ENCODE results near the gene COL25A1.

COL25A1 gene

DNA sequence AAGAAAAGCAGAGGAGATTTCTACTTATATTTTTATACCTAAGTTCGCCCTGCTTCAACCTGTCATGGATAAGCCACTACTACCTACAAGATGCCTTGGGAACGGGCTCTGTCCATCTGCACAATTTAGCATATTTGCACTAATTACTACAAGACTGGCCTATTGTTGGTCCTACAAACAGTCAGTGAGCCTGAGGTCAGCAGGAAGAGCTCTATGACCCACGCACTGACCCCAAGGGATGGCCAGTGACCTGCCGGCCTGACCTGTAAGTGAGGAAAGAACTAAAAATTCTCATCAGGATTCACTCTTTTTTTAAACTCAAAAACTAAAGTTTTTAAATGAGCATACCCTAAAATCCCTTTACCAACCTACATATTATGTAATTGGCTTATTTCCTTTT lies 142.0 kb downstream of the COL25A1 start:
- H3K9me3 ChIP-seq (ENCODE audit: control insufficient read depth in 1 of 2, low read length in 2 of 2) = no peaks in the 10 kb centered on the region
- no peaks in the 10 kb centered on the region for H3K4me1 ChIP-seq (ENCODE audit: control insufficient read depth in 1 of 2, insufficient read depth in 2 of 2, low read length in 2 of 2)
- H3K4me3 ChIP-seq (ENCODE audit: low read depth in 1 of 2, low read length in 2 of 2) = no peak overlapping the region

DNA sequence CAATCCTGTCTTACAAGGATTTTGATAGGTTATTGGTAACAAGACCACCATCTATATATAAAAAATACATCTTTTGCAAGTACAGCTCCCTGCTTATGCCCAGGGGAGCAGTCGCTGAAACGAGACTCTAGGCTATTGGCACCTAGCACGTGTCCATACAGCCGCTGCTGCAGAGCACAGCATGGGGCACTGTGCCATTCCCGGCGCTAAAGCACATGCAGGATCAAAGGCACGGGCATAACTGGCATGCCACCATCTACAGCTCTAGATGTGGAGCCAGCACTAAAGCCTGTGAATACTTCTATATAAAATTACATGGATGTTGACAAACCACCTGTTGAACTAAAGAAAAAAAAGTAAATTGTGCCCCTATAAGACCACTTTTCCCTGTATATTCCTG lies 144.8 kb downstream of the COL25A1 start:
- Histone ChIP-seq H3K27ac (ENCODE audit: low read depth, low read length) (no peak overlapping the region), H3K9me3 (ENCODE audit: control insufficient read depth in 1 of 2, low read length in 2 of 2) (no peaks in the 10 kb centered on the region), H3K27me3 (ENCODE audit: control insufficient read depth in 1 of 2, insufficient read depth in 2 of 2, low read length in 2 of 2) (no peaks in the 10 kb centered on the region), H3K9ac (ENCODE audit: low read depth in 1 of 2, low read length in 2 of 2) (no peak overlapping the region), H3K36me3 (ENCODE audit: control insufficient read depth in 1 of 2, insufficient read depth in 2 of 2, low read length in 2 of 2) (no peaks in the 10 kb centered on the region), H3K4me3 (ENCODE audit: low read depth in 1 of 2, low read length in 2 of 2) (no peak overlapping the region), H3K4me1 (ENCODE audit: control insufficient read depth in 1 of 2, insufficient read depth in 2 of 2, low read length in 2 of 2) (no peaks in the 10 kb centered on the region)

More for the DNA sequence above, 142.0 kb downstream of the COL25A1 start:
- Histone ChIP-seq H3K27ac (ENCODE audit: low read depth, low read length) (no peak overlapping the region), H3K27me3 (ENCODE audit: control insufficient read depth in 1 of 2, insufficient read depth in 2 of 2, low read length in 2 of 2) (no peaks in the 10 kb centered on the region), H3K9ac (ENCODE audit: low read depth in 1 of 2, low read length in 2 of 2) (no peak overlapping the region), H3K36me3 (ENCODE audit: control insufficient read depth in 1 of 2, insufficient read depth in 2 of 2, low read length in 2 of 2) (no peaks in the 10 kb centered on the region)

DNA sequence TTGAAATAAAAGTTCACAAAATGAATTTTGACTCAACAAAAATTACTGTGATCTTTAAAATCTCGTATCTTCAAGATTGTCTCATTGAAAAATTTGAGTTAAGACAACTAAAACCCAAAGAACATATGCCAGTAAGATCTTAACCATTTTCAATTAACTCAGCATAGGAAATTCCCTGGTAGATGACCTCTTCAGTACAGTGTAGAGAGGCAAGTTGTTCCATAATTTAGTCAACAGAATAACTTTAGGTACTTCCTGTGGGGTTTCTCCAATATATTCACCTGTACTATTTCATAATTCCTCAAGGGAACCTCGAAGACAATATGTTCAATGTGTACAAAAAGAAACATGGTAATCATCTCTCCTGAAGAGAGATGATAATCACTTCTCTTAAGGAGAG lies 145.3 kb downstream of the COL25A1 start:
- Histone ChIP-seq H3K9ac (ENCODE audit: low read depth in 1 of 2, low read length in 2 of 2) (no peak overlapping the region), H3K36me3 (ENCODE audit: control insufficient read depth in 1 of 2, insufficient read depth in 2 of 2, low read length in 2 of 2) (no peaks in the 10 kb centered on the region), H3K4me3 (ENCODE audit: low read depth in 1 of 2, low read length in 2 of 2) (no peak overlapping the region), H3K27me3 (ENCODE audit: control insufficient read depth in 1 of 2, insufficient read depth in 2 of 2, low read length in 2 of 2) (no peaks in the 10 kb centered on the region), H3K27ac (ENCODE audit: low read depth, low read length) (no peak overlapping the region), H3K9me3 (ENCODE audit: control insufficient read depth in 1 of 2, low read length in 2 of 2) (no peaks in the 10 kb centered on the region), H3K4me1 (ENCODE audit: control insufficient read depth in 1 of 2, insufficient read depth in 2 of 2, low read length in 2 of 2) (no peaks in the 10 kb centered on the region)

DNA sequence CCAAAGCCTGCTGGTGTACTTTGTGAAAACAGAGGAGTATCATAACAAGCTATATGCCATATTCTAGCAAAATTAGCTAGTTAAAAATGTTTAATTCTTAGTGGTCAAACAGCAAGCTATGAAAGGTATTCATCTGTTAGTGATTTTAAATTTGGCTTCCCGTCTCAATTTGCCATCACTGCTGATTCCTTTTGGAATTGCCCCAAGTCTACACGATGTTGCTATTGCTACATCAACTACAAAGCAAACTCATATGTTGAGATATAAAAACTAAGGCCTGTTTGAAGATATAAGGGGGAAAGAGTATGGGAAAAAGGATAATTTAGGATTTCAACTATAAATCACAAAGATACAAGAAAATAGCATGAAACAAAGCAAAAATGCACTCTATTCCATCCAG lies 146.1 kb downstream of the COL25A1 start:
- Histone ChIP-seq H3K36me3 (ENCODE audit: control insufficient read depth in 1 of 2, insufficient read depth in 2 of 2, low read length in 2 of 2) (no peaks in the 10 kb centered on the region), H3K9ac (ENCODE audit: low read depth in 1 of 2, low read length in 2 of 2) (no peak overlapping the region), H3K27ac (ENCODE audit: low read depth, low read length) (no peak overlapping the region), H3K9me3 (ENCODE audit: control insufficient read depth in 1 of 2, low read length in 2 of 2) (no peaks in the 10 kb centered on the region), H3K4me3 (ENCODE audit: low read depth in 1 of 2, low read length in 2 of 2) (no peak overlapping the region), H3K4me1 (ENCODE audit: control insufficient read depth in 1 of 2, insufficient read depth in 2 of 2, low read length in 2 of 2) (no peaks in the 10 kb centered on the region), H3K27me3 (ENCODE audit: control insufficient read depth in 1 of 2, insufficient read depth in 2 of 2, low read length in 2 of 2) (no peaks in the 10 kb centered on the region)

DNA sequence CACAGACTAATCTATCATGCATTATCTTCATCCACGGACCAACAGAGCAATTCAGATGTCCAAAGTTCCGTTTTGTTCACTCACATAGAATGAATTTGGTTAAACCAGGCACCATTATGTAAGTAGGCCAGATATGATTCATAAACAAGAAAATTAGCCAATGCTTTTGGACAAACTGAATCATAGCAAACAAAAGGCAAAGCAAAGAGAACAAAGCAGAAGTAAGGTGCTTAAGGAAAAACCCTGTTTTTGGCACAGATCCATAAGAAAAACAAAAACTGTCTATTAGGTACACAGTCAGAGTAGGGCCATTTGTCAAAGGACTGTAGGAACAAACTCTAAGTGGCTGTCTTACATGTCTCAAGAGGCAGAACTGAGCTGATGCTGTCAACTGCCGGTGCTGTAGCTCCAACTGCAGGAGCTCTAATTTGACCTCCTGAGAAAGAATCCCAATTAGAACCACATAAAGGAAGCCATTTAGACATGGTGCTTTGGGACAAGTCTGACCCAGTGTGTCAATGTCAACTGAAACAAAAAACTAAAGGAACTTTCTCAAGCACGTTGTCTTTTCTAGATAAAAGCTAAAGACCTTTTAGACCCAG lies 146.7 kb downstream of the COL25A1 start:
- Histone ChIP-seq H3K9me3 (ENCODE audit: control insufficient read depth in 1 of 2, low read length in 2 of 2) (no peaks in the 10 kb centered on the region), H3K4me1 (ENCODE audit: control insufficient read depth in 1 of 2, insufficient read depth in 2 of 2, low read length in 2 of 2) (no peaks in the 10 kb centered on the region), H3K36me3 (ENCODE audit: control insufficient read depth in 1 of 2, insufficient read depth in 2 of 2, low read length in 2 of 2) (no peaks in the 10 kb centered on the region), H3K9ac (ENCODE audit: low read depth in 1 of 2, low read length in 2 of 2) (no peak overlapping the region), H3K27me3 (ENCODE audit: control insufficient read depth in 1 of 2, insufficient read depth in 2 of 2, low read length in 2 of 2) (no peaks in the 10 kb centered on the region), H3K4me3 (ENCODE audit: low read depth in 1 of 2, low read length in 2 of 2) (no peak overlapping the region), H3K27ac (ENCODE audit: low read depth, low read length) (no peak overlapping the region)

GRCh38 chr4:109155084-109155483 lies 147.4 kb downstream of the COL25A1 start:
- Histone ChIP-seq H3K4me3 (ENCODE audit: low read depth in 1 of 2, low read length in 2 of 2) (no peak overlapping the region), H3K4me1 (ENCODE audit: control insufficient read depth in 1 of 2, insufficient read depth in 2 of 2, low read length in 2 of 2) (no peaks in the 10 kb centered on the region), H3K27ac (ENCODE audit: low read depth, low read length) (no peak overlapping the region), H3K36me3 (ENCODE audit: control insufficient read depth in 1 of 2, insufficient read depth in 2 of 2, low read length in 2 of 2) (no peaks in the 10 kb centered on the region), H3K9ac (ENCODE audit: low read depth in 1 of 2, low read length in 2 of 2) (no peak overlapping the region), H3K27me3 (ENCODE audit: control insufficient read depth in 1 of 2, insufficient read depth in 2 of 2, low read length in 2 of 2) (no peaks in the 10 kb centered on the region), H3K9me3 (ENCODE audit: control insufficient read depth in 1 of 2, low read length in 2 of 2) (no peaks in the 10 kb centered on the region)

DNA sequence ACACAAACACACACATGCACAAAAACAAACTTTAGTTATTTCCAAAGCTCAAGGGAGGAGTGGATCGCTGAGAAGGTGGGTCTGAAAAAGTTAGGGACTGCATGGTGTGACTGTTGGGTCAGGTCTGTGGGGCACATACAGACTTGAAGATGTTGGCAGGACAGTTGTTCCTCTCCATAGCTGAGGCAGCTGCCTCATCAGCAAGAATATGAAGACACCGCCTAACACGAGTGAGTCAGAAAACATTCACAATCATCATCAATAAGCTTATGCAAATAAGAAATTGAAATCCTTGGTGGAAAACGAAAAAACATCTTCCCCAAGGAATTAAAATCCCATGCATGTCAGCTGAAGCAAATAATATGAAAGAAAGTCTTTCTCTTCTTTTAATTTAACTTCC lies 148.0 kb downstream of the COL25A1 start:
- Histone ChIP-seq H3K27ac (ENCODE audit: low read depth, low read length) (no peak overlapping the region), H3K9me3 (ENCODE audit: control insufficient read depth in 1 of 2, low read length in 2 of 2) (no peaks in the 10 kb centered on the region), H3K36me3 (ENCODE audit: control insufficient read depth in 1 of 2, insufficient read depth in 2 of 2, low read length in 2 of 2) (no peaks in the 10 kb centered on the region), H3K9ac (ENCODE audit: low read depth in 1 of 2, low read length in 2 of 2) (no peak overlapping the region), H3K27me3 (ENCODE audit: control insufficient read depth in 1 of 2, insufficient read depth in 2 of 2, low read length in 2 of 2) (no peaks in the 10 kb centered on the region), H3K4me3 (ENCODE audit: low read depth in 1 of 2, low read length in 2 of 2) (no peak overlapping the region), H3K4me1 (ENCODE audit: control insufficient read depth in 1 of 2, insufficient read depth in 2 of 2, low read length in 2 of 2) (no peaks in the 10 kb centered on the region)

DNA sequence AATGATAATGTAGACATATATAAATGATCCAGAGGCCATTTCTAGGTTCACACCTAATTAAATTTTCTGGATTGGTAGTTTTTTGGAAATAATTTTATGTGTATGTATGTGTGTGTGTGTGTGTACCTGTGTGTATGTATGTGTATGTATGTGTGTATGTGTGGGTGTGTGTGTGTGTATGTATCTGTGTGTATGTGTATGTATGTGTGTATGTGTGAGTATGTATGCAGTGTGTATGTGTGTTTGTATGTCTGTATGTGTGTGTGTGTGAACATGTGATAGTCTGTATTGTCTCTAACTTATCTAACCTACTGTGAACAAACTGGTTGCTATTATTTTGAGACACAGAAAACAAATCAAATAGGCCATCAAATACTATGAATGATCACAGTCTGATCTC lies 152.6 kb downstream of the COL25A1 start:
- no peaks in the 10 kb centered on the region for H3K4me1 ChIP-seq (ENCODE audit: control insufficient read depth in 1 of 2, insufficient read depth in 2 of 2, low read length in 2 of 2)
- H3K27ac ChIP-seq (ENCODE audit: low read depth, low read length) = no peak overlapping the region
- no peaks in the 10 kb centered on the region for H3K27me3 ChIP-seq (ENCODE audit: control insufficient read depth in 1 of 2, insufficient read depth in 2 of 2, low read length in 2 of 2)
- H3K9me3 ChIP-seq (ENCODE audit: control insufficient read depth in 1 of 2, low read length in 2 of 2) = no peaks in the 10 kb centered on the region
- no peaks in the 10 kb centered on the region for H3K36me3 ChIP-seq (ENCODE audit: control insufficient read depth in 1 of 2, insufficient read depth in 2 of 2, low read length in 2 of 2)
- no peak overlapping the region for H3K9ac ChIP-seq (ENCODE audit: low read depth in 1 of 2, low read length in 2 of 2)
- no peak overlapping the region for H3K4me3 ChIP-seq (ENCODE audit: low read depth in 1 of 2, low read length in 2 of 2)

DNA sequence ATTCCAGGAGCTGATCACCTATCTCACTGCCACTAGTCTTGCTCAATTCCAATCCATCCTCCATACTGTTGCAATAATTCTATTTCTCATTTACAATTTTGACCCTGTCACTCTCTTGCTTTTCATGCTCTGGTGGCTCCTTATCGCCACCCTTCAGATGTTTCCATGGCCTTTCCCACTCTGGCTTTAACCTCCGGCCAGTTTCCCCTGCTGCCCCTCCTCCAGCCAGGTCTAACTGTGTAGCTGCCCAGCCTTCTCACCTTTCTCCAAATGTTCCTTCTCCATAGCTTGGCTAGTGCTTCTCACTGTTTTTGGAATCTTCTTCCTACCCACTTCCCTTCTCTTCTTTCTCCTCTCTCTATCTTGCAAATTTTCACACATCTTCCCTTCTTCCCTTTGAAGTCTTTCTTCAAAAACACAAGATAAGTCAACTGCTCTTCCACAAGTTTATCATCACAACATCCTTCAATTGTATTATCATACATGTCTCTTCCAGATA lies 153.8 kb downstream of the COL25A1 start:
- Histone ChIP-seq H3K27ac (ENCODE audit: low read depth, low read length) (no peak overlapping the region), H3K27me3 (ENCODE audit: control insufficient read depth in 1 of 2, insufficient read depth in 2 of 2, low read length in 2 of 2) (no peaks in the 10 kb centered on the region), H3K4me3 (ENCODE audit: low read depth in 1 of 2, low read length in 2 of 2) (no peak overlapping the region), H3K36me3 (ENCODE audit: control insufficient read depth in 1 of 2, insufficient read depth in 2 of 2, low read length in 2 of 2) (no peaks in the 10 kb centered on the region), H3K4me1 (ENCODE audit: control insufficient read depth in 1 of 2, insufficient read depth in 2 of 2, low read length in 2 of 2) (no peaks in the 10 kb centered on the region), H3K9me3 (ENCODE audit: control insufficient read depth in 1 of 2, low read length in 2 of 2) (no peaks in the 10 kb centered on the region), H3K9ac (ENCODE audit: low read depth in 1 of 2, low read length in 2 of 2) (no peak overlapping the region)

DNA sequence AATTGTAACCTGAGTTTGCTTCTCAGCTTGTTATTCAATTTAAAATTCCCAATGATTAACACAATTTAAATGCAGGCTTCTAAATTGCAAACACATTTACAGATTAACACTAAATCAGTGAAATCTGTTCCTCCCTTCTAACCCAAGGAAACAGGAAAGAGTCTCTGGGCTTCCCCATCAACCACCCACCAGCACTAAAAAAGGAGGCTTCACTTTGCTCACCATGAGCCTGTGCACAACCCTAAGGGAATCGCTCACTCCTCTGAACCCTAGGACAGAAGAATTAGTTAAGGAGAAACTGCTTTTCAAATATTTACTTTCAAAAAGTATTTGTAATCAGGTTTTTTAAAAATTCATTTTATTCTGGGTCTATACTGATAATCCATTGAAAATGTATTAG lies 155.3 kb downstream of the COL25A1 start:
- H3K36me3 ChIP-seq (ENCODE audit: control insufficient read depth in 1 of 2, insufficient read depth in 2 of 2, low read length in 2 of 2) = no peaks in the 10 kb centered on the region
- H3K9me3 ChIP-seq (ENCODE audit: control insufficient read depth in 1 of 2, low read length in 2 of 2) = no peaks in the 10 kb centered on the region
- H3K9ac ChIP-seq (ENCODE audit: low read depth in 1 of 2, low read length in 2 of 2) = no peak overlapping the region
- H3K4me1 ChIP-seq (ENCODE audit: control insufficient read depth in 1 of 2, insufficient read depth in 2 of 2, low read length in 2 of 2) = no peaks in the 10 kb centered on the region
- no peak overlapping the region for H3K4me3 ChIP-seq (ENCODE audit: low read depth in 1 of 2, low read length in 2 of 2)
- no peaks in the 10 kb centered on the region for H3K27me3 ChIP-seq (ENCODE audit: control insufficient read depth in 1 of 2, insufficient read depth in 2 of 2, low read length in 2 of 2)
- H3K27ac ChIP-seq (ENCODE audit: low read depth, low read length) = no peak overlapping the region

DNA sequence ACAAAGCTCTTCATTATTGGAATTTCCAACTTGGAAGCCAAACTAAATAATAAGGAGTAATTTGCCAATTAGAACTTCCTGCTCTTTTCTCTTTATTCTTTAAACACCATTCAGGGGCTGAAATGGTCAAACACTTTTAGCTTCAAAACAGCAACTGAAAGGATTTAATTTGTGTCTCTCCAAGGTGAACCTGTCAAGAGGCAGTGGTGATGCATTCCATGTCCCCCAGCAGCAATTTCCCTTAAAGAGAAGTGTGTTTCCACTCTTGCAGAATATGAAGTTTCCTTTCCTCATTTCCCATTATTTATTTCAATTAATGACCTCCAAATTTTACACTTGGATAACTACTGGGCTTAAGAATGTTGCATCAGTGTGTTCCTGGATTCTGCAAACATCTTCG lies 156.0 kb downstream of the COL25A1 start:
- H3K27me3 ChIP-seq (ENCODE audit: control insufficient read depth in 1 of 2, insufficient read depth in 2 of 2, low read length in 2 of 2) = no peaks in the 10 kb centered on the region
- H3K9ac ChIP-seq (ENCODE audit: low read depth in 1 of 2, low read length in 2 of 2) = no peak overlapping the region
- no peaks in the 10 kb centered on the region for H3K9me3 ChIP-seq (ENCODE audit: control insufficient read depth in 1 of 2, low read length in 2 of 2)
- no peak overlapping the region for H3K27ac ChIP-seq (ENCODE audit: low read depth, low read length)
- H3K36me3 ChIP-seq (ENCODE audit: control insufficient read depth in 1 of 2, insufficient read depth in 2 of 2, low read length in 2 of 2) = no peaks in the 10 kb centered on the region
- no peaks in the 10 kb centered on the region for H3K4me1 ChIP-seq (ENCODE audit: control insufficient read depth in 1 of 2, insufficient read depth in 2 of 2, low read length in 2 of 2)
- H3K4me3 ChIP-seq (ENCODE audit: low read depth in 1 of 2, low read length in 2 of 2) = no peak overlapping the region
